Retina (tissue), 1 donor: ENCODE data around the gene TMEM183A.

Source experiments
- DNase-seq: peaks from one replicate; pipeline ENCODE4 v3.0.0-alpha.2; 2016

The TMEM183A gene

DNA sequence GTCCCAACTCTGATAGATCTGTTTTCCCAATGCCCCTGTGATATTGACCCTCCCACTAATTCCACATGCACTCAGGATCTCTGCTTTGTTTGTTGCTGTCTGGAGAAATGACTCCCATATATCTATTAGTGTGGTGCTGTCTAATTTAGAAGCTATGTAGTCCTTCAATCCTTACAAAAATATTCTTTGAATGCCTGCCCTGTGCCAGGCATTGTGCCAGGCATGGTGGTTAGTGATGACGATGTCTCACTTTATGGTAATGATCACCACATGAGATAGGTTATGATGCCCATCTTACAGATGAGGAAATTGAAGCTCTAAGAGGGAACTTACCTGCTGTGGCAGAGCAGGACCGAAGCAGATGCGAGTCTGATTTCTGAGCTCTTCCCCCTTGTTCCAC is 65.7 kb downstream of the TMEM183A start:
- no peak for DNase-seq

DNA sequence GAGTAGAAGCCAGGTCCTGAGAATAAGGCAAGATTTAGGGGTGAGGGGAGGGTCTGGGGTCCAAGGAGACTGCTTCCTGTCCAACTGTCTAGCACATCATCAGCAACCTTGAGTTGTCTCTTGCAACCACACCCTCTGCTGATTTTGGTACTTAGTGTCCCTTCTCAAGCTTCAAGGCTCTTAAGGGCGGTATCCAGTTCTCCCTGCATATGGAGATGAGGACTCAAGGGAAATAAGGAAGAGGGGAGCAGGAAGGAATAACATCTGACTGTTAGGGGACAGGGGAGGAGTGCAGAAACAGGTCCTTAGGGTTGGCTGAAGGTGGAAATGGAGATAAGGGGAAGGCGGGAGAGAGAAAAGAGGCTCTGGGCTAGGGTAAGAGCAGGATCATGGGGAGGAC is 66.3 kb downstream of the TMEM183A start:
- DNase-seq, result no peak
